Heart left ventricle (tissue), 16 donors: ENCODE results near the gene ATXN7L3. TPM values are rescaled to one million over a fixed set of nuclear protein-coding genes. Genes with fewer than 3 reads are reported as not detected.
A peak's percentile ranks its signal among the peaks of the same experiment; 100 is the strongest.

Source experiments
- ATAC-seq, 4 donors: fragments of 200-7000 bp; cut with Tn5 transposase; one replicate each; pipeline ENCODE4 v1.9.1; 2020 to 2022; ENCODE audit warnings: moderate library complexity in 4 of 4, mild to moderate bottlenecking in 3 of 4, moderate number of reproducible peaks in 1 of 4
- DNase-seq, 5 donors: peaks; one replicate each; pipeline ENCODE4 v3.0.0-alpha.2; 2020
- H3K27ac ChIP-seq, 12 donors: fragments of 200-600 bp; sonication (generic) in 4 of 12; one replicate each; pipeline versions ENCODE4 v1.5.0 to v1.8.0; 2016 to 2022; ENCODE audit warnings: mild to moderate bottlenecking in 2 of 12
- H3K27me3 ChIP-seq, 9 donors: fragments of 200-600 bp; sonication (generic) in 2 of 9; one replicate each; pipeline versions ENCODE4 v1.5.1 to v1.8.0; 2016 to 2022; ENCODE audit warnings: mild to moderate bottlenecking in 3 of 9
- H3K36me3 ChIP-seq, 9 donors: fragments of 200-600 bp; sonication (generic) in 2 of 9; one replicate each; pipeline versions ENCODE4 v1.5.0 to v1.8.0; 2018 to 2022; ENCODE audit warnings: mild to moderate bottlenecking in 2 of 9
- H3K4me1 ChIP-seq, 12 donors: fragments of 200-600 bp; sonication (generic) in 4 of 12; one replicate each; pipeline versions ENCODE4 v1.5.0 to v1.8.0; 2016 to 2022; ENCODE audit warnings: mild to moderate bottlenecking in 3 of 12
- H3K4me3 ChIP-seq, 12 donors: fragments of 200-600 bp; sonication (generic) in 4 of 12; one replicate each; pipeline versions ENCODE4 v1.5.0 to v1.8.0; 2017 to 2022; ENCODE audit warnings: mild to moderate bottlenecking in 9 of 12, moderate library complexity in 4 of 12
- H3K9me3 ChIP-seq, 12 donors: fragments of 200-600 bp; sonication (generic) in 4 of 12; one replicate each; pipeline versions ENCODE4 v1.5.0 to v1.8.0; 2016 to 2022; ENCODE audit warnings: mild to moderate bottlenecking in 1 of 12
- POLR2A ChIP-seq, 2 donors: fragments of 450-650 bp; IDR thresholded peaks; one replicate each; pipeline ENCODE4 v1.6.1; 2017; ENCODE audit warnings: antibody characterized with exemption in 2 of 2, mild to moderate bottlenecking in 2 of 2, moderate library complexity in 2 of 2
- WGBS, 4 donors: extraction: QIAGEN DNeasy Blood & Tissue Kit in 2 of 4; methylation state at CpG; one replicate each; pipeline versions ENCODE4 v1.1.5 to v1.1.7; 2013 to 2018; 5-methylcytosine and 5-hydroxymethylcytosine counted together
- intact Hi-C, 10 donors: fragments of 100-400 bp; cut with DNase I; formaldehyde crosslinking; loops; one replicate each; pipeline versions ENCODE4 v1.11.1 to v1.14.2; 2022
- polyA plus RNA-seq, 2 donors: library from polyadenylated mRNA; stranded (reverse); fragments of 200-250 nt; gene quantifications; one replicate each; pipeline ENCODE4 v1.2.3, GENCODE V29; 2013
- total RNA-seq, 9 donors: library from RNA; depleted of rRNA in 2 of 9; stranded (reverse); fragments of >200 nt in 2 of 9; fragmentation: NEBNext Ultra II Directional in 3 of 9; extraction: Animal tissue kit (Norgen Biotek cat#: 25700) in 3 of 9; gene quantifications; one replicate each; pipeline versions ENCODE4 v1.1.0 to v1.2.4, GENCODE V29; 2016 to 2023
- TF ChIP-seq, protein P1 (sequence below), 12 donors: fragments of 200-600 bp; sonication (generic) in 4 of 12; IDR thresholded peaks; one replicate each; pipeline versions ENCODE4 v1.5.0 to v1.8.0; 2018 to 2022; ENCODE audit warnings: antibody characterized with exemption in 12 of 12, mild to moderate bottlenecking in 5 of 12
- donor health status: ischemic (EF 13 %, LVEDD 7.1; RV severe dilation, severe dysfunction).
- donor health status: healthy with polysubstance abuse.
- donor health status: DM: no; HTN: yes; CAD: no.
- donor health status: DM: no; HTN: no; CAD: no.
- donor health status: ischemic (EF 25% LVEDD 6.9; RV normal size, moderate dysfunction).
- donor health status: ischemic (EF 25% LVEDD 5.7; RV mildly dilated, moderate dysfunction).
- donor health status: healthy.
- donor health status: DM: yes; HTN: yes; CAD: no.
- donor health status: ischemic (EF 35%, LVEDD 5.7; RV mildly dilated, moderate dysfunction).
- donor health status: nonischemic (EF 11% LVEDD 7.7; RV severe dilation, severe dysfunction).
- donor health status: DM: yes; HTN: yes; CAD: no.
- donor health status: PGD.
- donor health status: ischemic (EF 29% LVEDD 5.4; RV normal size, mild dysfunction).
- donor health status: nonischemic (EF 23%, LVEDD 6.1; RV moderate dilation, normal function).

ATXN7L3 gene
- total and polyA plus RNA-seq, 11 donors = 24.1 to 54.4 (median 35.3) TPM

DNA sequence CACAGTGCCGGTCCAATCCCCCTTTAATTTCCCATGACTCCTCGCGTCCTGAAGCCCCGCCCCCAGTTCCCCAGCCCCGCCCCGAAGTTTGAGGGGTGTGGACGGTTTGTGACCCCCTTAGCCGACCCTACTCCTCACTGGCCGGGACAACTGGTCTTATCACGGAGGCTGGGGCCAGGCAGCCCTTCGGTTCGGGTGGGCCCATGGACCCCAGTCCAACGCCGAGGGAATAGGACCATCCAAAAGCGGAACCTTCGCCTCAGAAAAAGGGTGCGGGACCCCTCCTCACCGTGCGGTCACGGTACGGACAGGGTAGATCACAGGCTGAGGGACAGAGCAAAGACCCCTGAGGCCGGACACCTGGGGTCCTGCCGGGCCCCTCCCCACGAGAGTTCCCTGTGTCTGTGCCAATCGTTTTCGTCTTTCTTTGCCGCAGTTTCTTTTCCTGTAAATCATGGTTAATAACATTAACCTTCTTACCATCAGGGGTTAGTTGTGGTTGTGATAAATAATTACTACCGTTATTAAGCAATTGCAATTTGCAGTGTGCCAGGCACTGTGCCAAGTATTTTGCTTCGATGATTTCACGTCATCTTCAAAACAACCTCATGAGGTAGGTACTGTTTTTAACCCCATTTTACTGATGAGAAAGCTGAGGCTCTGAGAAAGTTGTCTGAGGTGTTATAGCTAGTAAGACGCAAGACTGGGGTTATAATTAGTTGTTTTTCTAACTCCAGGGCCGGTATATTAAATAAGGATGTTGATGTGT, 12.4 kb downstream of the ATXN7L3 start:
- DNase-seq (peak in 1 of 5 donors; percentile 83), ATAC-seq (peak; percentile 63 to 76 (median 72))
- no peaks in the 10 kb centered on the region for H3K9me3 ChIP-seq
- WGBS, 4 donors = 1 to 3% (median 2%) methylated on average over 18 to 32 of the region's 32 CpGs
- H3K4me3 ChIP-seq = peak overlapping the region; percentile 72 to 99 (median 88)
- intact Hi-C loops = loop anchor here in 2 of 10 donors (5.0 to 10.0 kb wide), 2 partner anchors 45 to 123 kb away; partner anchors contain the start of genes HROB (in 1 of the 2) and LSM12 (in 1 of the 2)
- TF ChIP-seq POLR2A (IDR thresholded peaks at IDR 0.05) = no peak
- TF ChIP-seq, protein P1, sequence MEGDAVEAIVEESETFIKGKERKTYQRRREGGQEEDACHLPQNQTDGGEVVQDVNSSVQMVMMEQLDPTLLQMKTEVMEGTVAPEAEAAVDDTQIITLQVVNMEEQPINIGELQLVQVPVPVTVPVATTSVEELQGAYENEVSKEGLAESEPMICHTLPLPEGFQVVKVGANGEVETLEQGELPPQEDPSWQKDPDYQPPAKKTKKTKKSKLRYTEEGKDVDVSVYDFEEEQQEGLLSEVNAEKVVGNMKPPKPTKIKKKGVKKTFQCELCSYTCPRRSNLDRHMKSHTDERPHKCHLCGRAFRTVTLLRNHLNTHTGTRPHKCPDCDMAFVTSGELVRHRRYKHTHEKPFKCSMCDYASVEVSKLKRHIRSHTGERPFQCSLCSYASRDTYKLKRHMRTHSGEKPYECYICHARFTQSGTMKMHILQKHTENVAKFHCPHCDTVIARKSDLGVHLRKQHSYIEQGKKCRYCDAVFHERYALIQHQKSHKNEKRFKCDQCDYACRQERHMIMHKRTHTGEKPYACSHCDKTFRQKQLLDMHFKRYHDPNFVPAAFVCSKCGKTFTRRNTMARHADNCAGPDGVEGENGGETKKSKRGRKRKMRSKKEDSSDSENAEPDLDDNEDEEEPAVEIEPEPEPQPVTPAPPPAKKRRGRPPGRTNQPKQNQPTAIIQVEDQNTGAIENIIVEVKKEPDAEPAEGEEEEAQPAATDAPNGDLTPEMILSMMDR (IDR thresholded peaks at IDR 0.05) = no peak
- H3K27ac ChIP-seq = peak overlapping the region; percentile 95 to 100 (median 98)
- peaks cover 0 to 44% (median 31%) of the 10 kb centered on the region in 9 donors for H3K36me3 ChIP-seq
- no peaks in the 10 kb centered on the region for H3K27me3 ChIP-seq
- peaks cover 0 to 53% (median 22%) of the 10 kb centered on the region in 12 donors for H3K4me1 ChIP-seq

DNA sequence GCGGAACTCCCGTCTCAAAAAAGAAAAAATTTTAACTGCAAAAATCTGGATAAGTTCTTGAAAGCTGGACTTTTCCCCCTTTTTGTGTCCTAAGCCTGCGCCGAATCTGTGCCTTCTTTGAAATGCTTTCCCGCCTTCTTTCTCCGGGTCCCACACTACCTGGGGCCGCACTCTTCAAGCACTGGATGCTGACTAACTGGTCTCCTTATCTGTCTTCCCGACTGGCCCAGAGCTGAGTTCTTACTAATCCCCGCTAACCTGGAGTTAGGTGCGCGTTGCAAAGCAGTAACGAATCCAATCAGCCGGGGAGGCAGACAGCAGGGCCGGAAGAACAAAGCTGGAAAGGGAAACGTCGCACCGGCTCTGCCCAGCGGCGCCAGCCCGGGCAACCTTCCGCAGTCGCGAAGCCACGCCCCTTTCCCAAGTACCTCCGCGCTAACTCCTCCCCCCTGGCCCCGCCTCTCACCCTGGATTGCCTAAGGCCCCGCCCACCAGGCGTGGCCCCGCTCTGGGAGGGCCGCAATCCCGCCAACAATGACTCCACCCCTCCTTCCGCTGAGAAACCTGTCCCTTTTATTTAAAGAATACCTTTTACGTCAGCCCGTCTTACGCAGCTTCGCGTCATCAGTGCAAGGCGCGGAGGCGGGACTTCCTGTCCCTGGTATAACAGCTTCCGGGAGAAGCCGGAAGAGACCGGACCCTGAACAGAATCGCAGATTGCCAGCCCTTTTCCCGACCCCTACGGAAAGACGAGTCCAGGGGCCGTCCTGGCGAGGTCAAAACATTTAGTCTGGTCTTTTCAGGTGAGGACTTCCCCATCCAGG, 13.2 kb downstream of the ATXN7L3 start, which contains the start of gene TMUB2:
Gene TMUB2 (plus strand): TSS at position 666 of the 824 bp plus-strand sequence. CDS start 737 bp downstream, outside the sequence.
- H3K27me3 ChIP-seq = no peaks in the 10 kb centered on the region
- H3K9me3 ChIP-seq = no peaks in the 10 kb centered on the region
- H3K4me3 ChIP-seq = peak within 1 kb of the TSS; percentile 72 to 99 (median 88)
- peak within 1 kb of the TSS; percentile 95 to 100 (median 98) for H3K27ac ChIP-seq
- peak; percentile 95 to 98 (median 96) for ATAC-seq
- peaks cover 0 to 50% (median 37%) of the 10 kb centered on the region in 9 donors for H3K36me3 ChIP-seq
- H3K4me1 ChIP-seq = peaks cover 0 to 49% (median 22%) of the 10 kb centered on the region in 12 donors
- WGBS, 4 donors = 0 to 1% (median 0%) methylated on average over 41 to 50 of the region's 50 CpGs
- peak; percentile 99 for DNase-seq
- TF ChIP-seq, protein P1 (IDR thresholded peaks at IDR 0.05) = no peak
- TF ChIP-seq POLR2A (IDR thresholded peaks at IDR 0.05) = peak in 1 of 2 donors; percentile 90
- intact Hi-C loops = loop anchor here in 2 of 10 donors (5.0 to 10.0 kb wide), 2 partner anchors 44 to 122 kb away; partner anchors contain the start of genes HROB (in 1 of the 2) and LSM12 (in 1 of the 2)

DNA sequence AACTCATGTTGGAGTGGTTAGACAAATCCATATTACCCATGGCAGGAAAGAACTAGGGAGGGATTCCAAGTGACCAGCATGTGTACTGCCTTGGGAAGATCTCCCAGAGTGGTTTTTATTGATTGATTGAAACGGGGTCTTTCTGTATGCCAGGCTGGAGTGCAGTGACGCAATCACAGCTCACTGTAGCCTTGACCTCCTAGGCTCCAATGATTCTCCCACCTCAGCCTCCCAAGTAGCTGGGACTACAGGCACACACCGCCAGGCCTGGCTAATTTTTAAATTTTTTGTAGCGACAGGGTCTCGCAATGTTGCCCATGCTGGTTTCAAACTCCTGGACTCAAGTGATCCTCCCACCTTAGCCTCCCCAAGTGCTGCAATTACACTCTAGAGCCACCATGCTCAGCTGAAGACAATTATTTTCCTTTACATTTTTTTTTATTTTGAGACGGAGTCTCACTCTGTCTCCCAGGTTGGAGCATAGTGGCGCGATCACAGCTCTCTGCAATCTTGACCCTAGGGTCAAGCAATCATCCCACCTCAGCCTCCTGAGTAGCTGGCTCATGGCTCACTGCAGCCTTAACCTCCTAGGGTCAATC, 15.4 kb downstream of the ATXN7L3 start:
- 87 to 91% (median 89%) methylated on average over 8 of the region's 8 CpGs for WGBS, 4 donors
- H3K4me1 ChIP-seq = peaks cover 0 to 49% (median 22%) of the 10 kb centered on the region in 12 donors
- H3K9me3 ChIP-seq = no peaks in the 10 kb centered on the region
- H3K27me3 ChIP-seq = no peaks in the 10 kb centered on the region
- no peak for TF ChIP-seq POLR2A (IDR thresholded peaks at IDR 0.05)
- TF ChIP-seq, protein P1 (IDR thresholded peaks at IDR 0.05) = no peak
- intact Hi-C loops = loop anchor here in 1 of 10 donors (10.0 kb wide), 1 partner anchor 120 kb away; the partner anchor contains the start of gene LSM12
- no peak overlapping the region for H3K4me3 ChIP-seq
- no peak overlapping the region for H3K27ac ChIP-seq
- ATAC-seq = no peak
- peaks cover 0 to 30% (median 20%) of the 10 kb centered on the region in 9 donors for H3K36me3 ChIP-seq
- peak in 2 of 5 donors; percentile 3 to 9 for DNase-seq
